ENCODE measurements around the gene ODAD4.
"Not testable (repeated sequence)": the region's sequence is repeated elsewhere in the genome, so short reads cannot be mapped to it uniquely, and the experiment has no call there.

The ODAD4 gene

GRCh38 chr17:41914358-41914766 lies 16.1 kb upstream of the ODAD4 start:
- no peak for DNase-seq (ENCODE audit: low spot score)

GRCh38 chr17:41915020-41915419 lies 15.4 kb upstream of the ODAD4 start:
- DNase-seq (ENCODE audit: low spot score), result no peak

DNA sequence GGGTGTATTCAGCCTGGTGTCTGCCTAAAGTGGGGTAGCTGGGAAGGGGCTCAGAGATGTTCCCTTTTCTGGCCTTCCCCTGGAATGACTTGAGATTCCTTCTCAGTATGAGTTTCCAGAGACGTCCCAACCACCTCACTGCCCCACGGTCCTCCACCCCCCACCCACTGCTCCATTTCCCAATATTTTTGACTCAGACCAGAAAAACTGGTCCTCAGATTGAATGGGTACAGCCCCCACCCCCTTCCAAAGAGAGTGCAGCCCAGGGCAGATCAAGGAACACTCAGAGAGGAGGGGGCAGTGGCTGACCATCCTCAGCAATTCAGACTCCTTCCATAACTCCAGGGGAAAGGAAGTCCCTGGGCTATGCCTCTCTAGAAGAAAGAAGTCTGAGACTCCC lies 14.9 kb upstream of the ODAD4 start:
- no peak for DNase-seq (ENCODE audit: low spot score)

- DNase-seq (ENCODE audit: low spot score), result no peak
Measured at GRCh38 chr17:41917192-41917591, 13.2 kb upstream of the ODAD4 start.

GRCh38 chr17:41917679-41918313 lies 12.6 kb upstream of the ODAD4 start:
- peak; percentile 25 for DNase-seq (ENCODE audit: low spot score)

GRCh38 chr17:41918314-41919164 lies 11.9 kb upstream of the ODAD4 start, which contains the start of gene ACLY:
Gene ACLY, minus strand, starts transcription at chr17:41918951. Its CDS starts 5,078 bp downstream, at chr17:41913873.
- peak; percentile 97 for DNase-seq (ENCODE audit: low spot score)

DNA sequence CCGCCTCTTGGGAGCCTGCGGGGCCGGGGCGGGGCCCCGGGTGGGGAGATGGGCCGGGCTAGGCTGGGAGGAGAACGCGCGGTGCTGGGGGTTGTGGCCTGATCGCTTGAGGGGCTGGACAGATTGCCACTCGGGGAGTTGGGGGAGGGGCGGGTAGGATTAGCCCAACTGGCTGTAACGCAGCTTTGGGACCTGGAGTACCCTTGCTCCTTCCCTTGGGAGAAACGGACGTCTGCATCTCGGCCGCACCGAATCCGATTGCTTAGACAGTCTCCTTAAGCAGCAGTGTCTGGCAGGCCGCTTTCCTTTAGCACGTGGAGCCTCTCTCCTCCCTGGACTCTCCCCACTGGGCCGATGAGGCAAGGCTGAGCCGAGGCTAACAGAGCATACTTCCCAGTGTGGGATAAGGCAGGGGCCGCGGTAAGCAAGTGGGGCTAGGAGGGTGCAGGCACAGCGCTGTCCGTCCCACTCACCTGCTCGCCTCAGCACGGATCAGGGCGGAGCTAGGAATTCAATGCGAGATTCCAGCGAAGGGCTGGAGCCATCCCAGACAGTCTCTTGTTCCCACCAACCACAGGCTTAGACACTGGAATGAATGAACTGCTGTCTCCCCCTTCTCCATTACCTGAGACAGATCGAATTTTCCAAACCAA lies 11.1 kb upstream of the ODAD4 start:
- DNase-seq (ENCODE audit: low spot score), result no peak

DNA sequence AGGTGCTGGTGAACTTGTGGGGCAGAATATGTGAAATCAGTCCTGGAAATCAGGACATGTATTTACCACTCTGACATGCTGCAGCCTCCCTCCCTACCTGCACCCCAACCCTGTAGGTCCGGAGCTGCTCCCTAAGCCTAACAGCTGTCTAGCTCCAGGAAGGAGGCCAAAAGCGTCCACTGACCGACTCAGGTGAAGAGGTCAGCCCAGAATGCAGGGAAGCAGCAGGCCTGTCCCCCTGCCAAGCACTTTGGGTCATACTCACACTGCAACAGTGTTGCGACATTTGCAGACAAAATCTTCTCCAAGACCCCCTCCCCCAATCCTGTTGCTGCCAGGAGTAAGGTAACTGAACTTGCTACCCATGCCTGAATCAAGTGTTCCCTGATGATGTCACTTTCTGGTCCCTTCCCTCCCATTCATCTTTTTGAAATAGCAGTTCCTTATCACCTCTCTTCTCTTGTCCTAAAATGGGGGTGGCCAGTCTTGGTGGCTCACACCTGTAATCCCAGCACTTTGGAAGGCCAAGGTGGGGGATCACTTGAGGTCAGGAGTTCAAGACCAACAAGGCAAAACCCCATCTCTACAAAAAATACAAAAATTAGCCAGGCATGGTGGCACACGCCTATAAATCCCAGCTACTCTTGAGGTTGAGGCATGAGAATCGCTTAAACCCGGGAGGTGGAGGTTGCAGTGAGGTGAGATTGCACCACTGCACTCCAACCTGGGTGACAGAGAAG lies 10.4 kb upstream of the ODAD4 start:
- no peak for DNase-seq (ENCODE audit: low spot score)

DNA sequence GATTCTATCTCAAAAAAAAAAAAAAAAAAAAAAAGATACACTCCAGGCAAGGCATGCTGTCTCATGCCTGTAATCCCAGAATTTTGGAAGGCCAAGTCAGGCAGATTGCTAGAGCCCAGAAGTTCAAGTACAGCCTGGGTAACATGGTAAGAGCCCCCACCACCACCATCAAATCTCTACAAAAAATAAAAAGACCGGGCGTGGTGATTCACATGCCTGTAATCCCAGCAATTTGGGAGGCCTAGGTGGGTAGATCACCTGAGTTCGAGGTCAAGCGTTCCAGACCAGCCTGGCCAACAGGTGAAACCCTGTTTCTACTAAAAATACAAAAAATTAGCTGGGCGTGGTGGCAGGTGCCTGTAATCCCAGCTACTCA lies 9.8 kb upstream of the ODAD4 start:
- DNase-seq (ENCODE audit: low spot score), result no peak

- DNase-seq (ENCODE audit: low spot score), result no peak
Measured at GRCh38 chr17:41925991-41926590, 4.3 kb upstream of the ODAD4 start.

DNA sequence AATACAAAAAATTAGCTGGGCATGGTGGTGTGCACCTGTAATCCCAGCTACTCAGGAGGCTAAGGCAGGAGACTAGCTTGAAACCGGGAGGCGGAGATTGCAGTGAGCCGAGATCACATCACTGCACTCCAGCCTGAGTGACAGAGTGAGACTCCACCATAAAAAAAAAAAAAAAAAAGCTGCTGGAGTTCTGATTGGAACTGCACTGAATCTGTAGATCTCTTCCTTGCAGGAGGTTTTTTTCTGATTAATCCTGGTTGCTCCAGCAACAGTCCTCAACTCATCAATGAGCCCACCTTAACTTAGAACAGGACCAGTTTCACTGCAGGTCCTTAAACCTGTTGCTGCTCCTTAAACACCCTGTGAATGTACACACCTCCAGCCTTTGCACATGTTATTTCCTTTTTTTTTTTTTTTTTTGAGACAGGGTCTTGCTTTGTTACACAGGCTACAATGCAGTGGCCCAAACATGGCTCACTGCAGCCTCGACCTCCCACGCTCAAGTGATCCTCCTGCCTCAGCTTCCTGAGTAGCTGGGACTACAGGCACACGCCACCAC lies 1.6 kb upstream of the ODAD4 start:
- no peak for DNase-seq (ENCODE audit: low spot score)

- not testable (repeated sequence) for DNase-seq (ENCODE audit: low spot score)
Measured at GRCh38 chr17:41930833-41931156, 378 bp downstream of the ODAD4 start.

DNA sequence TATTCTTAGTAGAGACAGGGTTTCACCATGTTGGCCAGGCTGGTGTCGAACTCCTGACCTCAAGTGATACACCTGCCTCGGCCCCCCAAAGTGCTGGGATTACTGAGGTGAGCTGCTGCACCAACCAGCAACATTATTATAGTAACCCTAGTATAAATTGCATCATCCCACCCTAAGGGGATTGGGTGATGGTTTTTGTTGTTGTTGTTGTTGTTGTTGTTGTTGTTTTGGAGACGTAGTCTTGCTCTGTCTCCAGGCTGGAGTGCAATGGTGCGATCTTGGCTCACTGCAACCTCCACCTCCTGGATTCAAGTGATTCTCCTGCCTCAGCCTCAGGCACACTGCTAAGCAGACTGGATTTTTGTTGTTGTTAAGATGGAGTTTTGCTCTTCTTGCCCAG lies 1.3 kb downstream of the ODAD4 start:
- not testable (repeated sequence) for DNase-seq (ENCODE audit: low spot score)

- peak; percentile 23 for DNase-seq (ENCODE audit: low spot score)
Measured at GRCh38 chr17:41932816-41933389, 2.5 kb downstream of the ODAD4 start.

GRCh38 chr17:41935641-41936040 lies 5.2 kb downstream of the ODAD4 start:
- no peak for DNase-seq (ENCODE audit: low spot score)

GRCh38 chr17:41937970-41938954 lies 7.8 kb downstream of the ODAD4 start:
- DNase-seq (ENCODE audit: low spot score), result no peak

DNA sequence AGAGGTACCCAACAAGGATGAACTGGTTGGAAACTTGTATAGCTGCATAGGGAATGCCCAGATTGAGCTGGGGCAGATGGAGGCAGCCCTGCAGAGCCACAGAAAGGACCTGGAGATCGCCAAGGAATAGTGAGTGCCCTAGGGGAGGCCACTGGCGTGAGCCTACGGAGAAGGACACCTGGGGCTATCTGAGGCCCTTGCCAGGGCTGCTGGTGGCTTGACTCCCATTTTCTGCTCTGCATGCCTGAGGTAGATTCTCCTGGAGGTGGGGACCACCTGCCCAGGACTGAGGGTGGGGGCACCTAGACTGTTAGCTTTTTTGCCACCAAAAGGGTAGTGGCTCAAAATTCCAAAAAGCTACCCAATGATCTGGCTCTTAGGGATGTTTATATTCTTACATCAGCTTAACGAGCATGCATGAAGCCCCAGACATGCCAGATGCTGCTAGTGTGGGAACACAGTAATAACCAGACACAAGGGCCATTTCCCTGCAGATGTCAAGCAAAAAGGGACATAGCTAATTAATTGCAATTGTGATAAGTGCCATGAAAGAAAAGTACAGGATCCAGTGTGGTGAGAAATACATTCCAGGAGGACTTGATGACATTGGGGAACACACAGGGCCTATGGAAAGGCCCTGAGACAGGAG lies 8.8 kb downstream of the ODAD4 start:
- no peak for DNase-seq (ENCODE audit: low spot score)

DNA sequence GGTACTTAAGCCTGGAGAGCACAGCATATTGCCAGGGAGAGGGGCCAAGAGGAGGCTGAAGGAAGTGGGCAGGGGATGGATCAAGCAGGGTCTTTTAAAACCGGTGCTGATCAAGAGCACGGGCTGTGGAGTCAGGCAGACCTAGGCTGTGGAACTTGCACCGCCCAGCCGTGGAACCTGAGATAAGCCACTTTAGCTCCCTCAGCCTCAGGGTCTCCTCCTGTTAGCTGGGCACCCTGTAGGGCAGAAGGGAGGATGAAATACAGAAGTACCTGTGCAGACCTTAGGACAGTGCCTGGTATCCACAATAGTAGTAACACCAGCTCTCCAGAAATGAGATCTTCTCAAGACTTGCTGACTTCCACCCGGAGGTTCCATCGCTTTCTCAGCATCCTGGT lies 9.3 kb downstream of the ODAD4 start:
- DNase-seq (ENCODE audit: low spot score), result no peak

DNA sequence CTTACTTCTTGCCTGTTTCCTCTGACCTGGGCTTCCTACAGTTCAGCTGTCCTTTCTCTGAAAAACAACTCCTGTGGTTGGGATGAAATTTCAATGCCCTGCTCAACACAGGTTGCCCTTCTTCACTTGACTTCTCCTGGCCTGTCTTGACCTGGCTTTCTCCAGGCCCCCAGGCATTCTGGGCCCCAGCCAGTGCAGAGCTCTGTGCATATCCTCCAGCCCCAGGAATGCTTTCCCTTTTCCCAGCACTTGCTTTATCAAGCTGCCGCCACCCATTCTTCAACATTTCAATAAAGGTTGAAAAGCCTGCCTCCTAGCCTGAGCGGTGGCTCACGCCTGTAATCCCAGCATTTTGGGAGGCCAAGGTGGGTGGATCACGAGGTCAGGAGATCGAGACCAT lies 10.8 kb downstream of the ODAD4 start:
- DNase-seq (ENCODE audit: low spot score), result no peak

Measured in globus pallidus (tissue), 1 donor.